Measurements from ENCODE around the gene MYH14. TPM values are rescaled to one million over a fixed set of nuclear protein-coding genes. Genes with fewer than 3 reads are reported as not detected.

MYH14 gene
- total RNA-seq, 2 experiments from 2014 or later, result not detected

DNA sequence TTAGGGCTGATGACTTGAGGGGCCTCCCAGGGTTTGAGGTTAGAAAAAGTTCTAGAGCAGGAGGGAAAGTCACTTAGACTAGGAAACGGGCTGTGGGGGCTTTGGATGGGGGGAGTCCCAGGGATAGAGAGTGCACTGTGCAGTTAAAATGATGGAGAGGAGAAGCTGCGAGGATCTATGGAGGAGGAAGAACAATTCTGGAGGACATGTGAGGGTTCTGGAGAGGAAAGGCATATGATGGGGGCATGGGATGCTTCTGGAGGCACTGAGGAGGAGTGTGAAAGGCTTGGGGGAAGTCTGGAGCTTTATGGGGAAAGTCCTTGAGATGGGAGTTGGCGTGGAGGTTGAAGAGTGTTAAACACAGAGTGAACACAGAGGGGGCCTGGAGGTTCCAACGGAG, 123.6 kb downstream of the MYH14 start:
- no peak for DNase-seq (ENCODE audit: low spot score)
- intact Hi-C loops (cut with micrococcal nuclease; ENCODE audit: unreplicated experiment), result loop anchor here (10.0 kb wide), 1 partner anchor 1278 kb away; no protein-coding TSS in a partner anchor
- POLR2A ChIA-PET, result no interaction called here
- CTCF ChIA-PET (ENCODE audit: unreplicated experiment), result no interaction called here
- Histone ChIP-seq H3K4me3 (ENCODE audit: low read depth, low read length, poor library complexity, severe bottlenecking) (peak overlapping the region; percentile 74), H3K9me3 (ENCODE audit: low read length) (no peaks in the 10 kb centered on the region), H2AFZ (ENCODE audit: low read length) (no peak overlapping the region), H3K27ac (ENCODE audit: low read depth, low read length, poor library complexity, severe bottlenecking) (no peak overlapping the region), H4K20me1 (ENCODE audit: insufficient read depth, low read length) (peaks cover 14% of the 10 kb centered on the region), H3K79me2 (ENCODE audit: insufficient read depth, low read depth, low read length) (peaks cover 26% of the 10 kb centered on the region), H3K9me2 (ENCODE audit: insufficient read depth, low read length) (no peaks in the 10 kb centered on the region), H3K4me2 (ENCODE audit: low read length) (peak overlapping the region; percentile 81), H3K36me3 (ENCODE audit: insufficient read depth, low read length) (peaks cover 17% of the 10 kb centered on the region; the same call in 1 of the 2 replicates), H3K4me1 (ENCODE audit: insufficient read depth, low read length, poor library complexity, severe bottlenecking) (peaks cover 37% of the 10 kb centered on the region)
- TF ChIP-seq, protein P1, sequence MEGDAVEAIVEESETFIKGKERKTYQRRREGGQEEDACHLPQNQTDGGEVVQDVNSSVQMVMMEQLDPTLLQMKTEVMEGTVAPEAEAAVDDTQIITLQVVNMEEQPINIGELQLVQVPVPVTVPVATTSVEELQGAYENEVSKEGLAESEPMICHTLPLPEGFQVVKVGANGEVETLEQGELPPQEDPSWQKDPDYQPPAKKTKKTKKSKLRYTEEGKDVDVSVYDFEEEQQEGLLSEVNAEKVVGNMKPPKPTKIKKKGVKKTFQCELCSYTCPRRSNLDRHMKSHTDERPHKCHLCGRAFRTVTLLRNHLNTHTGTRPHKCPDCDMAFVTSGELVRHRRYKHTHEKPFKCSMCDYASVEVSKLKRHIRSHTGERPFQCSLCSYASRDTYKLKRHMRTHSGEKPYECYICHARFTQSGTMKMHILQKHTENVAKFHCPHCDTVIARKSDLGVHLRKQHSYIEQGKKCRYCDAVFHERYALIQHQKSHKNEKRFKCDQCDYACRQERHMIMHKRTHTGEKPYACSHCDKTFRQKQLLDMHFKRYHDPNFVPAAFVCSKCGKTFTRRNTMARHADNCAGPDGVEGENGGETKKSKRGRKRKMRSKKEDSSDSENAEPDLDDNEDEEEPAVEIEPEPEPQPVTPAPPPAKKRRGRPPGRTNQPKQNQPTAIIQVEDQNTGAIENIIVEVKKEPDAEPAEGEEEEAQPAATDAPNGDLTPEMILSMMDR (conservative IDR thresholded peaks at IDR 0.05; ENCODE audit: low read length), result no peak
- TF ChIP-seq EZH2phosphoT487 (IDR thresholded peaks at IDR 0.05; ENCODE audit: borderline replicate concordance, low read depth, low read length), result no peak
- BruUV-seq (replicated peaks), result no TSS peak

- Histone ChIP-seq H3K4me1 (ENCODE audit: insufficient read depth, low read length, poor library complexity, severe bottlenecking) (peaks cover 43% of the 10 kb centered on the region), H3K9me3 (ENCODE audit: low read length) (no peaks in the 10 kb centered on the region), H4K20me1 (ENCODE audit: insufficient read depth, low read length) (peaks cover 14% of the 10 kb centered on the region), H3K4me3 (ENCODE audit: low read depth, low read length, poor library complexity, severe bottlenecking) (peak overlapping the region; percentile 74), H3K4me2 (ENCODE audit: low read length) (peak overlapping the region; percentile 81), H3K79me2 (ENCODE audit: insufficient read depth, low read depth, low read length) (peaks cover 32% of the 10 kb centered on the region), H3K9me2 (ENCODE audit: insufficient read depth, low read length) (no peaks in the 10 kb centered on the region), H3K36me3 (ENCODE audit: insufficient read depth, low read length) (peaks cover 22% of the 10 kb centered on the region), H2AFZ (ENCODE audit: low read length) (no peak overlapping the region), H3K27ac (ENCODE audit: low read depth, low read length, poor library complexity, severe bottlenecking) (no peak overlapping the region)
- TF ChIP-seq, protein P1 (conservative IDR thresholded peaks at IDR 0.05; ENCODE audit: low read length), result peak; percentile 42; the same call in 1 of the 2 replicates
- no peak for TF ChIP-seq EZH2phosphoT487 (IDR thresholded peaks at IDR 0.05; ENCODE audit: borderline replicate concordance, low read depth, low read length)
- POLR2A ChIA-PET, result no interaction called here
- BruUV-seq (replicated peaks), result no TSS peak
- no peak for DNase-seq (ENCODE audit: low spot score)
- CTCF ChIA-PET (ENCODE audit: unreplicated experiment), result no interaction called here
- intact Hi-C loops (cut with micrococcal nuclease; ENCODE audit: unreplicated experiment), result loop anchor here (2.0 to 10.0 kb wide), 2 partner anchors 75 to 1277 kb away; no protein-coding TSS in a partner anchor
These were observed 124.2 kb downstream of the MYH14 start for GRCh38 chr19:50327461-50328223.
